Breast epithelium (tissue), 3 donors: ENCODE data around the gene YOD1.

Experiments used
- POLR2A ChIP-seq: fragments of 450-650 bp; IDR thresholded peaks from one replicate; pipeline ENCODE4 v1.6.1; 2016; ENCODE audit warnings: antibody characterized with exemption, mild to moderate bottlenecking, moderate library complexity
- TF ChIP-seq, protein P1 (sequence below), 3 donors: fragments of 450-650 bp; IDR thresholded peaks; one replicate each; pipeline ENCODE4 v1.5.1; 2016 to 2017; ENCODE audit warnings: antibody characterized with exemption in 3 of 3, mild to moderate bottlenecking in 3 of 3, moderate library complexity in 3 of 3

- TF ChIP-seq POLR2A: no peak
- TF ChIP-seq, protein P1, sequence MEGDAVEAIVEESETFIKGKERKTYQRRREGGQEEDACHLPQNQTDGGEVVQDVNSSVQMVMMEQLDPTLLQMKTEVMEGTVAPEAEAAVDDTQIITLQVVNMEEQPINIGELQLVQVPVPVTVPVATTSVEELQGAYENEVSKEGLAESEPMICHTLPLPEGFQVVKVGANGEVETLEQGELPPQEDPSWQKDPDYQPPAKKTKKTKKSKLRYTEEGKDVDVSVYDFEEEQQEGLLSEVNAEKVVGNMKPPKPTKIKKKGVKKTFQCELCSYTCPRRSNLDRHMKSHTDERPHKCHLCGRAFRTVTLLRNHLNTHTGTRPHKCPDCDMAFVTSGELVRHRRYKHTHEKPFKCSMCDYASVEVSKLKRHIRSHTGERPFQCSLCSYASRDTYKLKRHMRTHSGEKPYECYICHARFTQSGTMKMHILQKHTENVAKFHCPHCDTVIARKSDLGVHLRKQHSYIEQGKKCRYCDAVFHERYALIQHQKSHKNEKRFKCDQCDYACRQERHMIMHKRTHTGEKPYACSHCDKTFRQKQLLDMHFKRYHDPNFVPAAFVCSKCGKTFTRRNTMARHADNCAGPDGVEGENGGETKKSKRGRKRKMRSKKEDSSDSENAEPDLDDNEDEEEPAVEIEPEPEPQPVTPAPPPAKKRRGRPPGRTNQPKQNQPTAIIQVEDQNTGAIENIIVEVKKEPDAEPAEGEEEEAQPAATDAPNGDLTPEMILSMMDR (IDR thresholded peaks at IDR 0.05): no peak
These were observed 10.9 kb downstream of the YOD1 start for GRCh38 chr1:207040181-207040533.
